ENCODE data around the gene THSD7B.

The THSD7B gene

GRCh38 chr2:137194111-137194510 lies 428.8 kb downstream of the THSD7B start:
- H3K27ac ChIP-seq (ENCODE audit: low read depth, low read length) = no peak overlapping the region
- H3K27me3 ChIP-seq (ENCODE audit: control insufficient read depth in 1 of 2, insufficient read depth in 2 of 2, low read length in 2 of 2) = no peaks in the 10 kb centered on the region
- no peaks in the 10 kb centered on the region for H3K9me3 ChIP-seq (ENCODE audit: control insufficient read depth in 1 of 2, low read length in 2 of 2)
- no peak overlapping the region for H3K4me3 ChIP-seq (ENCODE audit: low read depth in 1 of 2, low read length in 2 of 2)
- H3K4me1 ChIP-seq (ENCODE audit: control insufficient read depth in 1 of 2, insufficient read depth in 2 of 2, low read length in 2 of 2) = no peaks in the 10 kb centered on the region
- no peak overlapping the region for H3K9ac ChIP-seq (ENCODE audit: low read depth in 1 of 2, low read length in 2 of 2)
- no peaks in the 10 kb centered on the region for H3K36me3 ChIP-seq (ENCODE audit: control insufficient read depth in 1 of 2, insufficient read depth in 2 of 2, low read length in 2 of 2)

GRCh38 chr2:137199751-137200150 lies 434.4 kb downstream of the THSD7B start:
- H3K4me1 ChIP-seq (ENCODE audit: control insufficient read depth in 1 of 2, insufficient read depth in 2 of 2, low read length in 2 of 2) = no peaks in the 10 kb centered on the region

GRCh38 chr2:137202318-137202717 lies 437.0 kb downstream of the THSD7B start:
- Histone ChIP-seq H3K36me3 (ENCODE audit: control insufficient read depth in 1 of 2, insufficient read depth in 2 of 2, low read length in 2 of 2) (no peaks in the 10 kb centered on the region), H3K27me3 (ENCODE audit: control insufficient read depth in 1 of 2, insufficient read depth in 2 of 2, low read length in 2 of 2) (no peaks in the 10 kb centered on the region), H3K4me1 (ENCODE audit: control insufficient read depth in 1 of 2, insufficient read depth in 2 of 2, low read length in 2 of 2) (no peaks in the 10 kb centered on the region), H3K9me3 (ENCODE audit: control insufficient read depth in 1 of 2, low read length in 2 of 2) (no peaks in the 10 kb centered on the region), H3K9ac (ENCODE audit: low read depth in 1 of 2, low read length in 2 of 2) (no peak overlapping the region), H3K4me3 (ENCODE audit: low read depth in 1 of 2, low read length in 2 of 2) (no peak overlapping the region), H3K27ac (ENCODE audit: low read depth, low read length) (no peak overlapping the region)

More at GRCh38 chr2:137199751-137200150, 434.4 kb downstream of the THSD7B start:
- H3K9ac ChIP-seq (ENCODE audit: low read depth in 1 of 2, low read length in 2 of 2) = no peak overlapping the region
- H3K27me3 ChIP-seq (ENCODE audit: control insufficient read depth in 1 of 2, insufficient read depth in 2 of 2, low read length in 2 of 2) = no peaks in the 10 kb centered on the region
- H3K27ac ChIP-seq (ENCODE audit: low read depth, low read length) = no peak overlapping the region
- no peaks in the 10 kb centered on the region for H3K9me3 ChIP-seq (ENCODE audit: control insufficient read depth in 1 of 2, low read length in 2 of 2)
- no peaks in the 10 kb centered on the region for H3K36me3 ChIP-seq (ENCODE audit: control insufficient read depth in 1 of 2, insufficient read depth in 2 of 2, low read length in 2 of 2)
- no peak overlapping the region for H3K4me3 ChIP-seq (ENCODE audit: low read depth in 1 of 2, low read length in 2 of 2)

GRCh38 chr2:137205324-137205723 lies 440.0 kb downstream of the THSD7B start:
- Histone ChIP-seq H3K9me3 (ENCODE audit: control insufficient read depth in 1 of 2, low read length in 2 of 2) (no peaks in the 10 kb centered on the region), H3K27me3 (ENCODE audit: control insufficient read depth in 1 of 2, insufficient read depth in 2 of 2, low read length in 2 of 2) (no peaks in the 10 kb centered on the region), H3K9ac (ENCODE audit: low read depth in 1 of 2, low read length in 2 of 2) (no peak overlapping the region), H3K36me3 (ENCODE audit: control insufficient read depth in 1 of 2, insufficient read depth in 2 of 2, low read length in 2 of 2) (no peaks in the 10 kb centered on the region), H3K4me1 (ENCODE audit: control insufficient read depth in 1 of 2, insufficient read depth in 2 of 2, low read length in 2 of 2) (no peaks in the 10 kb centered on the region), H3K4me3 (ENCODE audit: low read depth in 1 of 2, low read length in 2 of 2) (no peak overlapping the region), H3K27ac (ENCODE audit: low read depth, low read length) (no peak overlapping the region)

- Histone ChIP-seq H3K9ac (ENCODE audit: low read depth in 1 of 2, low read length in 2 of 2) (no peak overlapping the region), H3K27me3 (ENCODE audit: control insufficient read depth in 1 of 2, insufficient read depth in 2 of 2, low read length in 2 of 2) (no peaks in the 10 kb centered on the region), H3K27ac (ENCODE audit: low read depth, low read length) (no peak overlapping the region), H3K4me3 (ENCODE audit: low read depth in 1 of 2, low read length in 2 of 2) (no peak overlapping the region), H3K36me3 (ENCODE audit: control insufficient read depth in 1 of 2, insufficient read depth in 2 of 2, low read length in 2 of 2) (no peaks in the 10 kb centered on the region), H3K9me3 (ENCODE audit: control insufficient read depth in 1 of 2, low read length in 2 of 2) (no peaks in the 10 kb centered on the region), H3K4me1 (ENCODE audit: control insufficient read depth in 1 of 2, insufficient read depth in 2 of 2, low read length in 2 of 2) (no peaks in the 10 kb centered on the region)
Measured at GRCh38 chr2:137206069-137206468, 440.7 kb downstream of the THSD7B start.

- no peaks in the 10 kb centered on the region for H3K4me1 ChIP-seq (ENCODE audit: control insufficient read depth in 1 of 2, insufficient read depth in 2 of 2, low read length in 2 of 2)
- no peaks in the 10 kb centered on the region for H3K36me3 ChIP-seq (ENCODE audit: control insufficient read depth in 1 of 2, insufficient read depth in 2 of 2, low read length in 2 of 2)
- H3K27me3 ChIP-seq (ENCODE audit: control insufficient read depth in 1 of 2, insufficient read depth in 2 of 2, low read length in 2 of 2) = no peaks in the 10 kb centered on the region
- no peak overlapping the region for H3K27ac ChIP-seq (ENCODE audit: low read depth, low read length)
- H3K4me3 ChIP-seq (ENCODE audit: low read depth in 1 of 2, low read length in 2 of 2) = no peak overlapping the region
- no peaks in the 10 kb centered on the region for H3K9me3 ChIP-seq (ENCODE audit: control insufficient read depth in 1 of 2, low read length in 2 of 2)
- H3K9ac ChIP-seq (ENCODE audit: low read depth in 1 of 2, low read length in 2 of 2) = no peak overlapping the region
Measured at GRCh38 chr2:137207030-137207429, 441.7 kb downstream of the THSD7B start.

GRCh38 chr2:137208431-137208891 lies 443.1 kb downstream of the THSD7B start:
- H3K36me3 ChIP-seq (ENCODE audit: control insufficient read depth in 1 of 2, insufficient read depth in 2 of 2, low read length in 2 of 2) = no peaks in the 10 kb centered on the region
- H3K9me3 ChIP-seq (ENCODE audit: control insufficient read depth in 1 of 2, low read length in 2 of 2) = no peaks in the 10 kb centered on the region
- H3K27ac ChIP-seq (ENCODE audit: low read depth, low read length) = no peak overlapping the region
- no peak overlapping the region for H3K4me3 ChIP-seq (ENCODE audit: low read depth in 1 of 2, low read length in 2 of 2)
- no peaks in the 10 kb centered on the region for H3K4me1 ChIP-seq (ENCODE audit: control insufficient read depth in 1 of 2, insufficient read depth in 2 of 2, low read length in 2 of 2)
- H3K27me3 ChIP-seq (ENCODE audit: control insufficient read depth in 1 of 2, insufficient read depth in 2 of 2, low read length in 2 of 2) = no peaks in the 10 kb centered on the region
- no peak overlapping the region for H3K9ac ChIP-seq (ENCODE audit: low read depth in 1 of 2, low read length in 2 of 2)

GRCh38 chr2:137210039-137210438 lies 444.7 kb downstream of the THSD7B start:
- Histone ChIP-seq H3K27me3 (ENCODE audit: control insufficient read depth in 1 of 2, insufficient read depth in 2 of 2, low read length in 2 of 2) (no peaks in the 10 kb centered on the region), H3K4me3 (ENCODE audit: low read depth in 1 of 2, low read length in 2 of 2) (no peak overlapping the region), H3K9ac (ENCODE audit: low read depth in 1 of 2, low read length in 2 of 2) (no peak overlapping the region), H3K9me3 (ENCODE audit: control insufficient read depth in 1 of 2, low read length in 2 of 2) (no peaks in the 10 kb centered on the region), H3K36me3 (ENCODE audit: control insufficient read depth in 1 of 2, insufficient read depth in 2 of 2, low read length in 2 of 2) (no peaks in the 10 kb centered on the region), H3K4me1 (ENCODE audit: control insufficient read depth in 1 of 2, insufficient read depth in 2 of 2, low read length in 2 of 2) (no peaks in the 10 kb centered on the region), H3K27ac (ENCODE audit: low read depth, low read length) (no peak overlapping the region)

GRCh38 chr2:137211761-137212160 lies 446.4 kb downstream of the THSD7B start:
- Histone ChIP-seq H3K9me3 (ENCODE audit: control insufficient read depth in 1 of 2, low read length in 2 of 2) (no peaks in the 10 kb centered on the region), H3K4me1 (ENCODE audit: control insufficient read depth in 1 of 2, insufficient read depth in 2 of 2, low read length in 2 of 2) (no peaks in the 10 kb centered on the region), H3K9ac (ENCODE audit: low read depth in 1 of 2, low read length in 2 of 2) (no peak overlapping the region), H3K27me3 (ENCODE audit: control insufficient read depth in 1 of 2, insufficient read depth in 2 of 2, low read length in 2 of 2) (no peaks in the 10 kb centered on the region), H3K4me3 (ENCODE audit: low read depth in 1 of 2, low read length in 2 of 2) (no peak overlapping the region), H3K27ac (ENCODE audit: low read depth, low read length) (no peak overlapping the region), H3K36me3 (ENCODE audit: control insufficient read depth in 1 of 2, insufficient read depth in 2 of 2, low read length in 2 of 2) (no peaks in the 10 kb centered on the region)

- no peak overlapping the region for H3K27ac ChIP-seq (ENCODE audit: low read depth, low read length)
- H3K36me3 ChIP-seq (ENCODE audit: control insufficient read depth in 1 of 2, insufficient read depth in 2 of 2, low read length in 2 of 2) = no peaks in the 10 kb centered on the region
- H3K9ac ChIP-seq (ENCODE audit: low read depth in 1 of 2, low read length in 2 of 2) = no peak overlapping the region
- H3K9me3 ChIP-seq (ENCODE audit: control insufficient read depth in 1 of 2, low read length in 2 of 2) = no peaks in the 10 kb centered on the region
- no peak overlapping the region for H3K4me3 ChIP-seq (ENCODE audit: low read depth in 1 of 2, low read length in 2 of 2)
- H3K27me3 ChIP-seq (ENCODE audit: control insufficient read depth in 1 of 2, insufficient read depth in 2 of 2, low read length in 2 of 2) = no peaks in the 10 kb centered on the region
- H3K4me1 ChIP-seq (ENCODE audit: control insufficient read depth in 1 of 2, insufficient read depth in 2 of 2, low read length in 2 of 2) = no peaks in the 10 kb centered on the region
Measured at GRCh38 chr2:137220438-137220993, 455.2 kb downstream of the THSD7B start.

All from duodenal mucosa (tissue), 2 donors.